CD14-positive monocyte (primary cell): ENCODE data around the gene CDH13. TPM values are rescaled to one million over a fixed set of nuclear protein-coding genes. Genes with fewer than 3 reads are reported as not detected.

Experiments
- DNase-seq, 3 donors: peaks; one replicate each; pipeline ENCODE4 v3.0.0-alpha.2; 2011 to 2022
- H2AFZ ChIP-seq: 2 replicates; pipeline ENCODE4 v1.6.0; 2012; ENCODE audit warnings: mild to moderate bottlenecking, low read depth, low read length, inconsistent platforms; ENCODE audit not compliant: insufficient read depth, poor library complexity, severe bottlenecking
- H3K27ac ChIP-seq, 2 donors: 1 replicate in 1 of 2; 2 replicates in 1 of 2; pipeline ENCODE4 v1.5.1; 2012 to 2013; ENCODE audit warnings: low read length in 2 of 2, control low read depth in 1 of 2, inconsistent platforms in 1 of 2, low read depth in 1 of 2, mild to moderate bottlenecking in 1 of 2
- H3K27me3 ChIP-seq, 2 donors: one replicate each; pipeline versions ENCODE4 v1.6.0 to v1.6.1; 2011 to 2013; ENCODE audit warnings: low read length in 2 of 2; ENCODE audit not compliant: control insufficient read depth in 2 of 2, insufficient read depth in 2 of 2
- H3K36me3 ChIP-seq, 2 donors: replicated peaks in 1 of 2; 1 replicate in 1 of 2; 2 replicates in 1 of 2; pipeline versions ENCODE4 v1.5.1 to v1.6.1; 2012 to 2013; ENCODE audit warnings: low read length in 2 of 2, control low read depth in 1 of 2, inconsistent platforms in 1 of 2, mild to moderate bottlenecking in 1 of 2; ENCODE audit not compliant: insufficient read depth in 2 of 2, control insufficient read depth in 1 of 2
- H3K4me1 ChIP-seq, 2 donors: 1 replicate in 1 of 2; 2 replicates in 1 of 2; pipeline versions ENCODE4 v1.5.1 to v1.6.1; 2012 to 2013; ENCODE audit warnings: low read length in 2 of 2, control low read depth in 1 of 2, inconsistent platforms in 1 of 2, mild to moderate bottlenecking in 1 of 2, moderate library complexity in 1 of 2; ENCODE audit not compliant: insufficient read depth in 2 of 2, control insufficient read depth in 1 of 2
- H3K4me2 ChIP-seq: replicated peaks from 2 replicates; pipeline ENCODE3; 2012; ENCODE audit warnings: low read length, moderate library complexity, mild to moderate bottlenecking; ENCODE audit not compliant: poor library complexity, severe bottlenecking; ENCODE audit errors: extremely low read depth
- H3K4me3 ChIP-seq, 3 experiments: fragments of 200-600 bp in 1 of 3; sonication (generic) in 1 of 3; replicated peaks in 1 of 3; 1 replicate in 2 of 3; 2 replicates in 1 of 3; pipeline ENCODE4 v1.5.1; 2011 to 2013; ENCODE audit warnings: low read length in 3 of 3, mild to moderate bottlenecking in 3 of 3, control low read depth in 2 of 3, low read depth in 2 of 3, inconsistent platforms in 1 of 3, moderate library complexity in 1 of 3
- H3K79me2 ChIP-seq: 2 replicates; pipeline ENCODE4 v1.6.0; 2012; ENCODE audit warnings: mild to moderate bottlenecking, control low read depth, inconsistent platforms, low read length, moderate library complexity; ENCODE audit not compliant: insufficient read depth
- H3K9ac ChIP-seq: 2 replicates; pipeline ENCODE4 v1.6.0; 2017; ENCODE audit warnings: low read length, mild to moderate bottlenecking; ENCODE audit not compliant: insufficient read depth, poor library complexity, severe bottlenecking
- H3K9me3 ChIP-seq, 2 donors: replicated peaks in 1 of 2; 1 replicate in 1 of 2; 2 replicates in 1 of 2; pipeline versions ENCODE4 v1.5.1 to v1.6.1; 2012 to 2013; ENCODE audit warnings: low read length in 2 of 2, control low read depth in 1 of 2; ENCODE audit not compliant: control insufficient read depth in 1 of 2, insufficient read depth in 1 of 2
- H4K20me1 ChIP-seq: 2 replicates; pipeline ENCODE4 v1.6.0; 2012; ENCODE audit warnings: mild to moderate bottlenecking, low read length, control low read depth, moderate library complexity; ENCODE audit not compliant: insufficient read depth
- H3K27ac Mint-ChIP-seq, 7 donors: one replicate each; pipeline ENCODE4 v1.8.0; 2020; ENCODE audit warnings: mild to moderate bottlenecking in 7 of 7, mixed read lengths in 7 of 7, moderate library complexity in 6 of 7, inconsistent platforms in 2 of 7
- H3K27me3 Mint-ChIP-seq, 3 donors: one replicate each; pipeline ENCODE4 v1.8.0; 2021 to 2022; ENCODE audit warnings: low read depth in 3 of 3, mild to moderate bottlenecking in 3 of 3, mixed read lengths in 3 of 3, moderate library complexity in 3 of 3, inconsistent platforms in 1 of 3
- H3K36me3 Mint-ChIP-seq, 2 donors: one replicate each; pipeline ENCODE4 v1.8.0; 2020; ENCODE audit warnings: mixed read lengths in 2 of 2, inconsistent platforms in 1 of 2, mild to moderate bottlenecking in 1 of 2
- H3K4me1 Mint-ChIP-seq: one replicate; pipeline ENCODE4 v1.8.0; 2020; ENCODE audit warnings: mild to moderate bottlenecking, mixed read lengths
- H3K4me3 Mint-ChIP-seq, 2 donors: one replicate each; pipeline ENCODE4 v1.8.0; 2020; ENCODE audit warnings: mild to moderate bottlenecking in 2 of 2, mixed read lengths in 2 of 2, moderate library complexity in 1 of 2
- H3K9me3 Mint-ChIP-seq, 7 donors: one replicate each; pipeline ENCODE4 v1.8.0; 2020 to 2022; ENCODE audit warnings: mixed read lengths in 7 of 7, mild to moderate bottlenecking in 6 of 7, moderate library complexity in 6 of 7, inconsistent platforms in 2 of 7
- CTCF ChIP-seq: fragments of 200-600 bp; IDR thresholded peaks from one replicate; pipeline ENCODE4 v1.8.0; 2022; ENCODE audit warnings: antibody characterized with exemption, mild to moderate bottlenecking
- WGBS: methylation state at CpG from one replicate; pipeline ENCODE4 v1.1.5; 2013; ENCODE audit warnings: missing lambda C conversion rate; ENCODE audit not compliant: insufficient coverage; 5-methylcytosine and 5-hydroxymethylcytosine counted together
- intact Hi-C, 2 donors: fragments of 100-400 bp; cut with micrococcal nuclease; formaldehyde crosslinking; loops; one replicate each; pipeline versions ENCODE4 v1.15.0 to v1.15.1; 2023
- polyA plus RNA-seq, 3 donors: library from polyadenylated mRNA; depleted of rRNA in 1 of 3; unstranded in 2 of 3; stranded (reverse) in 1 of 3; fragments of 300-500 nt in 2 of 3; fragments of >200 nt in 1 of 3; fragmentation: Illumina TruSeq in 2 of 3; gene quantifications; 1 replicate in 2 of 3; 2 replicates in 1 of 3; pipeline ENCODE4 v1.2.3, GENCODE V29; 2012 to 2021

Gene CDH13
- polyA plus RNA-seq, 3 donors, result 0.13 to 0.19 TPM; not detected in 1

GRCh38 chr16:83804366-83804765 is 1177.6 kb downstream of the CDH13 start:
- Mint-ChIP-seq H3K27ac (peak overlapping the region in 2 of 7 donors; percentile 70 to 93), H3K36me3 (peaks cover 7 to 13% of the 10 kb centered on the region in 2 donors)

GRCh38 chr16:83806036-83806435 is 1179.3 kb downstream of the CDH13 start:
- H3K4me1 Mint-ChIP-seq, result peaks cover 75% of the 10 kb centered on the region
- H3K4me3 ChIP-seq, result peak overlapping the region; percentile 2 to 55 (median 20)
- TF ChIP-seq CTCF, result no peak

More at GRCh38 chr16:83804366-83804765, 1177.6 kb downstream of the CDH13 start:
- Histone ChIP-seq H3K9me3 (no peaks in the 10 kb centered on the region), H3K27me3 (no peaks in the 10 kb centered on the region), H3K4me3 (peak overlapping the region in 1 of 3 experiments; percentile 2), H3K4me1 (peaks cover 57 to 62% of the 10 kb centered on the region in 2 donors), H3K79me2 (peaks cover 16% of the 10 kb centered on the region), H3K36me3 (no peaks in the 10 kb centered on the region), H4K20me1 (peaks cover 11% of the 10 kb centered on the region), H3K4me2 (no peak overlapping the region), H3K27ac (peak overlapping the region in 1 of 2 donors; percentile 90), H3K9ac (no peak overlapping the region), H2AFZ (no peak overlapping the region)
- peaks cover 0 to 7% (median 2%) of the 10 kb centered on the region in 7 donors for H3K9me3 Mint-ChIP-seq
- intact Hi-C loops, result no loop called here
- DNase-seq, result no peak
- H3K4me1 Mint-ChIP-seq, result peaks cover 62% of the 10 kb centered on the region
- 100% methylated on average over 3 of the region's 5 CpGs for WGBS
- no peak for TF ChIP-seq CTCF
- H3K27me3 Mint-ChIP-seq, result peaks cover 0 to 4% (median 3%) of the 10 kb centered on the region in 3 donors
- H3K4me3 Mint-ChIP-seq, result no peak overlapping the region

More at GRCh38 chr16:83806036-83806435, 1179.3 kb downstream of the CDH13 start:
- peak overlapping the region; percentile 93 to 99 (median 97) for H3K27ac Mint-ChIP-seq
- H3K4me2 ChIP-seq, result peak overlapping the region; percentile 55
- intact Hi-C loops, result loop anchor here (5.0 kb wide), 1 partner anchor 64 kb away; no protein-coding TSS in a partner anchor
- peaks cover 31% of the 10 kb centered on the region for H3K79me2 ChIP-seq
- H3K9ac ChIP-seq, result peak overlapping the region; percentile 44
- H4K20me1 ChIP-seq, result peaks cover 21% of the 10 kb centered on the region
- H3K36me3 Mint-ChIP-seq, result peaks cover 23 to 26% of the 10 kb centered on the region in 2 donors
- DNase-seq, result peak; percentile 67 to 87 (median 81)
- H3K4me3 Mint-ChIP-seq, result peak overlapping the region; percentile 6 to 79
- H3K36me3 ChIP-seq, result peaks cover 6 to 16% of the 10 kb centered on the region in 2 donors
- H3K27me3 Mint-ChIP-seq, result peaks cover 0 to 1% (median 0%) of the 10 kb centered on the region in 3 donors
- no peaks in the 10 kb centered on the region for H3K9me3 ChIP-seq
- peak overlapping the region; percentile 44 for H2AFZ ChIP-seq
- H3K27me3 ChIP-seq, result no peaks in the 10 kb centered on the region
- peak overlapping the region; percentile 90 to 93 for H3K27ac ChIP-seq
- peaks cover 0 to 7% (median 2%) of the 10 kb centered on the region in 7 donors for H3K9me3 Mint-ChIP-seq
- WGBS, result no CpG with 5 or more reads among the region's 5 CpGs
- peaks cover 62 to 66% of the 10 kb centered on the region in 2 donors for H3K4me1 ChIP-seq
